Dermis blood vessel endothelial cell (primary cell): ENCODE measurements around the gene SNU13. TPM values are rescaled to one million over a fixed set of nuclear protein-coding genes. Genes with fewer than 3 reads are reported as not detected.
"Not testable (repeated sequence)": the region's sequence is repeated elsewhere in the genome, so short reads cannot be mapped to it uniquely, and the experiment has no call there.

Source experiments
- DNase-seq: peaks from one replicate; pipeline ENCODE4 v3.0.0; 2010
- total RNA-seq: library from RNA; depleted of rRNA; stranded (reverse); fragments of >200 nt; gene quantifications from 2 replicates; pipeline ENCODE4 v1.2.3, GENCODE V29; 2014

The SNU13 gene
- total RNA-seq, 1 donor from 2014 or later = 77.6 TPM

DNA sequence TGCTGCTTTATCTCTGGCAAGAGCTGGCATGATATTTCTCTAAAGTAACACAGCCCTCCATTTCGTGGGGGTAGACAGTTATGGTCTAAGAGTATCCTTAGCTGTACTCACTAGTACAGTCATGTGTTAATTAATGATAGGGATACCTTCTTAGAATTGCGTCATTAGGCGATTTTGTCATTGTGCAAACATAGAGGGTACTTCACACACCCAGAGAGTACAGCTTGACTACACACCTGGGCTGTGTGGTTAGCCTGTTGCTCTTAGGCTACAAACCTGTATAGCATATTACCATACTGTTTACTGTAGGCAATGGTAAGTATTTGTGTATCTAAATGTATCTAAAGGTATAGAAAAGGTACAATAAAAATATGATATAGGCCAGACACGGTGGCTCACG is 50.5 kb downstream of the SNU13 start:
- DNase-seq = no peak

GRCh38 chr22:41637623-41638022 is 51.0 kb downstream of the SNU13 start:
- not testable (repeated sequence) for DNase-seq

DNA sequence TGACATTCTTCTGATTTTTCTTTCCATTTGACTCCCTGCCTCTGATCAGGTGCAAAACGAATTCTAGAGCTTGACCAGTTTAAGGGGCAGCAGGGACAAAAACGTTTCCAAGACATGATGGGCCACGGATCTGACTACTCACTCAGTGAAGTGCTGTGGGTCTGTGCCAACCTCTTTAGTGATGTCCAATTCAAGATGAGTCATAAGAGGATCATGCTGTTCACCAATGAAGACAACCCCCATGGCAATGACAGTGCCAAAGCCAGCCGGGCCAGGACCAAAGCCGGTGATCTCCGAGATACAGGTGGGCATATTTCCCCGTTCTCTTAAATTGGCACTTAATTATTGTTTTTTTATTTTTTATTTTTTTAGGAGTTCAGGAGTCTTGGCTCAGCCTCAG is 52.2 kb downstream of the SNU13 start:
- DNase-seq = no peak

DNA sequence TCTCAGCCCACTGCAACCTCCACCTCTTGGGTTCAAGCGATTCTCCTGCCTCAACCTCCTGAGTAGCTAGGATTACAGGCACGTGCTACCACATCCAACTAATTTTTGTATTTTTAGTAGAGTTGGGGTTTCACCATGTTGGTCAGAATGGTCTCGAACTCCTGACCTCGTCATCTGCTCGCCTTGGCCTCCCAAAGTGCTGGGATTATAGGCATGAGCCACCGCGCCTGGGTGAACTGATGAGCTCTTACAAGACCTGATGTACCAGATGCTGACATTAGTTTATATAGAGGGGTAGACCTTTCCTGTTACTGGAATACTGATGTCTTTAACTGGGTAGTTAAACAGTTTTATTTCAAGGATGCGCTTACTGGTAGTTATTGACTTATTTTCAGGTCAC is 54.1 kb downstream of the SNU13 start:
- not testable (repeated sequence) for DNase-seq

DNA sequence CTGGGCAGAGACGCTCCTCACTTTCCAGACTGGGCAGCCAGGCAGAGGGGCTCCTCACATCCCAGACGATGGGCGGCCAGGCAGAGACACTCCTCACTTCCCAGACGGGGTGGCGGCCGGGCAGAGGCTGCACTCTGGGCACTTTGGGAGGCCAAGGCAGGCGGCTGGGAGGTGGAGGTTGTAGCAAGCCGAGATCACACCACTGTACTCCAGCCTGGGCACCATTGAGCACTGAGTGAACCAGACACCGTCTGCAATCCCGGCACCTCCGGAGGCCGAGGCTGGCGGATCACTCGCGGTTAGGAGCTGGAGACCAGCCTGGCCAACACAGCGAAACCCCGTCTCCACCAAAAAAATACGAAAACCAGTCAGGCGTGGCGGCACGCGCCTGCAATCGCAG is 57.1 kb downstream of the SNU13 start:
- DNase-seq = not testable (repeated sequence)

DNA sequence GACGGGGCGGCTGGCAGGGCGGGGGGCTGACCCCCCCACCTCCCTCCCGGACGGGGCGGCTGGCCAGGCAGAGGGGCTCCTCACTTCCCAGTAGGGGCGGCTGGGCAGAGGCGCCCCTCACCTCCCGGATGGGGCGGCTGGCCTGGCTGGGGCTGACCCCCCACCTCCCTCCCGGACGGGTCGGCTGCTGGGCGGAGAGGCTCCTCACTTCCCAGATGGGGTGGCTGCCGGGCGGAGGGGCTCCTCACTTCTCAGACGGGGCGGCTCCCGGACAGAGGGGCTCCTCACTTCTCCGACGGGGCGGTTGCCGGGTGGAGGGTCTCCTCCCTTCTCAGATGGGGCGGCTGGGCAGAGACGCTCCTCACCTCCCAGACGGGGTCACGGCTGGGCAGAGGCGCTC is 57.6 kb downstream of the SNU13 start:
- not testable (repeated sequence) for DNase-seq

GRCh38 chr22:41625577-41625976 is 63.1 kb downstream of the SNU13 start:
- DNase-seq = no peak

Other genes with a start within 250 kb of the SNU13 start
- gene TOB2, start 242.1 kb downstream of the SNU13 start, total RNA-seq = 18.0 and 25.7 TPM in 2 replicates
- 63.8 and 76.2 TPM in 2 replicates for gene PHF5A, start 220.2 kb downstream of the SNU13 start, total RNA-seq
- gene ACO2, start 219.8 kb downstream of the SNU13 start, total RNA-seq = 75.0 and 114 TPM in 2 replicates
- gene POLR3H, start 144.4 kb downstream of the SNU13 start, total RNA-seq = 11.7 and 20.3 TPM in 2 replicates
- gene CSDC2, start 127.9 kb downstream of the SNU13 start, total RNA-seq = not detected in 2 replicates
- gene PMM1, start 99.0 kb downstream of the SNU13 start, total RNA-seq = 2.3 and 3.6 TPM in 2 replicates
- gene DESI1, start 67.8 kb downstream of the SNU13 start, total RNA-seq = 16.5 and 26.7 TPM in 2 replicates
- 343 and 459 TPM in 2 replicates for gene XRCC6, start 67.6 kb downstream of the SNU13 start, total RNA-seq
- 0.51 and 2.0 TPM in 2 replicates for gene MEI1, start 10.6 kb upstream of the SNU13 start, total RNA-seq
- 6.1 and 6.3 TPM in 2 replicates for gene CCDC134, start 111.8 kb upstream of the SNU13 start, total RNA-seq
- gene SREBF2, start 144.2 kb upstream of the SNU13 start, total RNA-seq = 46.3 and 110 TPM in 2 replicates
- not detected in 2 replicates for gene SHISA8, start 226.2 kb upstream of the SNU13 start, total RNA-seq
- not detected in 2 replicates for gene TNFRSF13C, start 237.9 kb upstream of the SNU13 start, total RNA-seq